CD4-positive, alpha-beta T cell treated with Interferon alpha-2 for 1 hour (primary cell): ENCODE results near the gene POLE3.
"Not testable (repeated sequence)": the region's sequence is repeated elsewhere in the genome, so short reads cannot be mapped to it uniquely, and the experiment has no call there.

Experiments used
- DNase-seq, 2 donors: peaks; one replicate each; pipeline ENCODE4 v3.0.0-alpha.2; 2020 to 2022

Gene POLE3

GRCh38 chr9:113375057-113376023 lies 35.1 kb downstream of the POLE3 start:
- DNase-seq, result no peak

GRCh38 chr9:113373676-113374392 lies 36.6 kb downstream of the POLE3 start:
- DNase-seq, result no peak

GRCh38 chr9:113373256-113373655 lies 37.2 kb downstream of the POLE3 start:
- no peak for DNase-seq

GRCh38 chr9:113372059-113372458 lies 38.4 kb downstream of the POLE3 start:
- no peak for DNase-seq

- no peak for DNase-seq
Measured at GRCh38 chr9:113370806-113371325, 39.6 kb downstream of the POLE3 start.

- DNase-seq, result no peak
Measured at GRCh38 chr9:113369855-113370140, 40.7 kb downstream of the POLE3 start.

GRCh38 chr9:113368982-113369854 lies 41.3 kb downstream of the POLE3 start:
- no peak for DNase-seq

- DNase-seq, result no peak
Measured at GRCh38 chr9:113368348-113368981, 42.0 kb downstream of the POLE3 start.

GRCh38 chr9:113365652-113366051 lies 44.8 kb downstream of the POLE3 start:
- not testable (repeated sequence) for DNase-seq

- no peak for DNase-seq
Measured at GRCh38 chr9:113364951-113365350, 45.5 kb downstream of the POLE3 start.

- no peak for DNase-seq
Measured at GRCh38 chr9:113363336-113363735, 47.1 kb downstream of the POLE3 start.

- no peak for DNase-seq
Measured at GRCh38 chr9:113361304-113362018, 49.0 kb downstream of the POLE3 start.

- DNase-seq, result no peak
Measured at GRCh38 chr9:113360242-113360842, 50.1 kb downstream of the POLE3 start.

- no peak for DNase-seq
Measured at GRCh38 chr9:113359385-113359784, 51.1 kb downstream of the POLE3 start.
